IMR-90 (cell line): Measurements from ENCODE around the gene FMN2. TPM values are rescaled to one million over a fixed set of nuclear protein-coding genes. Genes with fewer than 3 reads are reported as not detected.

ENCODE experiments used
- ATAC-seq: fragments of 200-7000 bp; cut with Tn5 transposase; 2 replicates; pipeline ENCODE4 v1.9.1; 2020; ENCODE audit warnings: low read depth, mild to moderate bottlenecking, moderate library complexity
- BruUV-seq: library from RNA; stranded (reverse); fragments of 400-500 nt; replicated peaks from 2 replicates; lab custom pipeline; 2021; lab: Mats Ljungman, UMichigan
- CTCF ChIA-PET: fragments of 300-600 bp; formaldehyde crosslinking; extraction: SDS; loops from one replicate; lab custom pipeline; 2021; ENCODE audit warnings: antibody characterized with exemption; lab: Yijun Ruan, JAX
- POLR2A ChIA-PET: fragments of 300-600 bp; sonication (Branson Sonifier 250); formaldehyde crosslinking; loops from one replicate; lab custom pipeline; 2022; ENCODE audit warnings: antibody characterized with exemption; ENCODE audit not compliant: unreplicated experiment; lab: Charles Lee
- DNase-seq: peaks from one replicate; pipeline ENCODE4 v3.0.0; 2013
- H2AFZ ChIP-seq: replicated peaks from 2 replicates; pipeline ENCODE3; 2013; ENCODE audit warnings: low read length, mild to moderate bottlenecking; ENCODE audit not compliant: poor library complexity
- H2AK5ac ChIP-seq: 2 replicates; pipeline ENCODE4 v1.6.1; 2013; ENCODE audit warnings: low read depth, low read length, inconsistent platforms
- H2AK9ac ChIP-seq: replicated peaks from 2 replicates; pipeline ENCODE3; 2013; ENCODE audit warnings: mild to moderate bottlenecking, low read depth, low read length, moderate library complexity; ENCODE audit not compliant: poor library complexity
- H2BK120ac ChIP-seq: 2 replicates; pipeline ENCODE4 v1.6.1; 2013; ENCODE audit warnings: low read depth, low read length, inconsistent platforms
- H2BK15ac ChIP-seq: 3 replicates; pipeline ENCODE4 v1.6.1; 2013; ENCODE audit warnings: low read depth, low read length, inconsistent platforms
- H2BK20ac ChIP-seq: 2 replicates; pipeline ENCODE4 v1.6.1; 2013; ENCODE audit warnings: low read depth, mild to moderate bottlenecking, inconsistent platforms, low read length, moderate library complexity
- H2BK5ac ChIP-seq: 2 replicates; pipeline ENCODE4 v1.6.1; 2013; ENCODE audit warnings: mild to moderate bottlenecking, low read depth, low read length, inconsistent platforms; ENCODE audit not compliant: poor library complexity, severe bottlenecking
- H3K14ac ChIP-seq: replicated peaks from 2 replicates; pipeline ENCODE4 v1.6.1; 2013; ENCODE audit warnings: low read depth, low read length, inconsistent platforms
- H3K18ac ChIP-seq: 2 replicates; pipeline ENCODE4 v1.6.1; 2013; ENCODE audit warnings: low read depth, low read length, control low read depth
- H3K23ac ChIP-seq: 2 replicates; pipeline ENCODE4 v1.6.1; 2013; ENCODE audit warnings: low read depth, low read length, inconsistent platforms
- H3K27ac ChIP-seq: 2 replicates; pipeline ENCODE4 v1.5.1; 2013; ENCODE audit warnings: mild to moderate bottlenecking, control low read depth, low read length; ENCODE audit not compliant: insufficient read depth
- H3K27me3 ChIP-seq: 2 replicates; pipeline ENCODE4 v1.6.1; 2013; ENCODE audit warnings: low read length; ENCODE audit not compliant: control insufficient read depth, insufficient read depth
- H3K36me3 ChIP-seq: 2 replicates; pipeline ENCODE4 v1.6.1; 2013; ENCODE audit warnings: low read length, mixed read lengths; ENCODE audit not compliant: control insufficient read depth, insufficient read depth
- H3K4ac ChIP-seq: 2 replicates; pipeline ENCODE4 v1.6.1; 2013; ENCODE audit warnings: low read depth, low read length, inconsistent platforms
- H3K4me1 ChIP-seq: 2 replicates; pipeline ENCODE4 v1.6.1; 2013; ENCODE audit warnings: low read length, mixed read lengths; ENCODE audit not compliant: control insufficient read depth, insufficient read depth
- H3K4me2 ChIP-seq: 2 replicates; pipeline ENCODE4 v1.6.1; 2013; ENCODE audit warnings: low read depth, mild to moderate bottlenecking, control low read depth, low read length, moderate library complexity
- H3K4me3 ChIP-seq: 2 replicates; pipeline ENCODE4 v1.5.1; 2013; ENCODE audit warnings: low read depth, mild to moderate bottlenecking, control low read depth, low read length, moderate library complexity; ENCODE audit not compliant: insufficient read depth
- H3K56ac ChIP-seq: 2 replicates; pipeline ENCODE4 v1.6.1; 2013; ENCODE audit warnings: low read length, inconsistent platforms; ENCODE audit not compliant: insufficient read depth; ENCODE audit errors: extremely low read depth
- H3K79me1 ChIP-seq, 2 experiments: 2 replicates each; pipeline ENCODE4 v1.6.1; 2013; ENCODE audit warnings: low read length in 2 of 2, inconsistent platforms in 1 of 2, low read depth in 1 of 2
- H3K9ac ChIP-seq: 2 replicates; pipeline ENCODE4 v1.6.1; 2013; ENCODE audit warnings: low read depth, low read length, control low read depth
- H3K9me1 ChIP-seq: 2 replicates; pipeline ENCODE4 v1.6.1; 2013; ENCODE audit warnings: low read length, inconsistent platforms; ENCODE audit not compliant: insufficient read depth
- H3K9me3 ChIP-seq: 2 replicates; pipeline ENCODE4 v1.6.1; 2013; ENCODE audit warnings: low read length; ENCODE audit not compliant: control insufficient read depth, insufficient read depth
- H4K20me1 ChIP-seq: 2 replicates; pipeline ENCODE4 v1.6.1; 2013; ENCODE audit warnings: low read length, inconsistent platforms; ENCODE audit not compliant: insufficient read depth
- H4K5ac ChIP-seq: 2 replicates; pipeline ENCODE4 v1.6.1; 2013; ENCODE audit warnings: mild to moderate bottlenecking, low read depth, low read length, control low read depth
- H4K8ac ChIP-seq, 2 experiments: 2 replicates each; pipeline ENCODE4 v1.6.1; 2013; ENCODE audit warnings: low read depth in 2 of 2, low read length in 2 of 2, control low read depth in 1 of 2, inconsistent platforms in 1 of 2
- H4K91ac ChIP-seq: 2 replicates; pipeline ENCODE4 v1.6.1; 2013; ENCODE audit warnings: low read depth, low read length, inconsistent platforms; ENCODE audit not compliant: insufficient read depth
- BHLHE40 ChIP-seq: fragments of 150-350 bp; IDR thresholded peaks from 2 replicates; pipeline ENCODE4 v1.6.1; 2016; ENCODE audit warnings: mild to moderate bottlenecking, low read depth, low read length
- CEBPB ChIP-seq: IDR thresholded peaks from 2 replicates; pipeline ENCODE4 v1.6.1; 2012; ENCODE audit warnings: low read depth, low read length, improper control_type of control experiment
- FOS ChIP-seq: fragments of 150-350 bp; IDR thresholded peaks from 2 replicates; pipeline ENCODE4 v1.6.1; 2016; ENCODE audit warnings: low read depth, low read length
- POLR2A ChIP-seq: IDR thresholded peaks from 2 replicates; pipeline ENCODE4 v1.6.1; 2012; ENCODE audit warnings: mild to moderate bottlenecking, low read depth, low read length
- RAD21 ChIP-seq: IDR thresholded peaks from 2 replicates; pipeline ENCODE4 v1.6.1; 2012; ENCODE audit warnings: low read length, improper control_type of control experiment
- RCOR1 ChIP-seq: IDR thresholded peaks from 2 replicates; pipeline ENCODE4 v1.6.1; 2012; ENCODE audit warnings: mild to moderate bottlenecking, low read length, improper control_type of control experiment; ENCODE audit not compliant: insufficient replicate concordance
- SMC3 ChIP-seq: fragments of 150-350 bp; IDR thresholded peaks from 2 replicates; pipeline ENCODE4 v1.6.1; 2016; ENCODE audit warnings: low read depth, mild to moderate bottlenecking, antibody characterized with exemption, low read length, moderate library complexity
- USF2 ChIP-seq: fragments of 150-350 bp; IDR thresholded peaks from 2 replicates; pipeline ENCODE4 v1.6.1; 2017; ENCODE audit warnings: mild to moderate bottlenecking, antibody characterized with exemption, low read length, low read depth
- WGBS, 2 experiments: methylation state at CpG; one replicate each; pipeline versions ENCODE4 v1.1.5 to v1.1.7; 2013; ENCODE audit warnings: missing lambda C conversion rate in 2 of 2; ENCODE audit not compliant: insufficient read length in 1 of 2; ENCODE audit errors: extremely low coverage in 2 of 2; 5-methylcytosine and 5-hydroxymethylcytosine counted together
- dilution Hi-C: fragments of 300-500 bp; cut with HindIII; formaldehyde crosslinking; loops from one replicate; pipeline ENCODE4 v1.14.3; 2018; ENCODE audit warnings: low sequenced_read_pairs; ENCODE audit not compliant: unreplicated experiment
- in situ Hi-C: fragments of 300-500 bp; cut with MboI; formaldehyde crosslinking; loops from 3 replicates; pipeline ENCODE4 v1.14.3; 2019; ENCODE audit warnings: low sequenced_read_pairs, inconsistent platforms, mixed read lengths
- intact Hi-C: fragments of 100-400 bp; cut with micrococcal nuclease; formaldehyde crosslinking; loops from 2 replicates; pipeline ENCODE4 v1.10.0; 2022
- polyA plus RNA-seq, 3 experiments: library from polyadenylated mRNA; depleted of rRNA; stranded (reverse); fragments of >200 nt; gene quantifications; 2 replicates each; pipeline ENCODE4 v1.2.3, GENCODE V29; 2012; ENCODE audit warnings: low replicate concordance in 1 of 3
- total RNA-seq: library from RNA; depleted of rRNA; stranded (reverse); fragments of >200 nt; gene quantifications from 2 replicates; pipeline ENCODE4 v1.2.3, GENCODE V29; 2012
- TF ChIP-seq, protein P1 (sequence below): conservative IDR thresholded peaks from 2 replicates; pipeline ENCODE4 v1.5.1; 2012; ENCODE audit warnings: mild to moderate bottlenecking, low read depth, low read length, improper control_type of control experiment

Gene FMN2
- total and polyA plus RNA-seq, 2 of the 4 experiments (the other 2 are of a cell fraction) = 29.0 to 35.8 TPM

DNA sequence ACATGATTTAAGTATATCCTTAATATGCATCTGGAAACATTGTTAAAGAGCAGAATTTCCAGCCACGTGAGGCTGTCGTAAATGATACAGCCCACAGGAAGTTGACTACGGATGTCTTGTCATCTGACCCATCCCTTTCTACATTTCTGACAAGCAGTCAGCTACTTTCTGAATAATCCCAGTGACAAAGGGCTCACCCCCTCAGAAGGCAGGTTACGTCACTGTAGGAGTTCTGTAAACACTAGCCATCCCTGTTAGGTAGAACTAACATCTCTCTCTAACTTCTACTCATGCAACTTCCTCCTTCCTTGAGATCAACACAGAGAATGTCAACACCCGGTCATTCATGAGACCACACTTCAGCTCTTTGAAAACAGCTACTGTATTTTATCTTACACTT lies 261.1 kb downstream of the FMN2 start:
- peak overlapping the region; percentile 2; the same call in 1 of the 3 replicates for H2BK15ac ChIP-seq
- no peak overlapping the region for H3K9ac ChIP-seq
- intact Hi-C loops = loop anchor here (5.0 kb wide), 3 partner anchors 40 to 160 kb away; no protein-coding TSS in a partner anchor
- no peaks in the 10 kb centered on the region for H3K36me3 ChIP-seq
- no peak overlapping the region for H2AFZ ChIP-seq
- DNase-seq (peak; percentile 95), ATAC-seq (peak; percentile 39; the same call in 1 of the 2 replicates)
- ChIA-PET POLR2A (no interaction called here), CTCF (no interaction called here)
- 11% methylated on average over 1 of the region's 5 CpGs; no CpG with 5 or more reads in 1 of the 2 experiments for WGBS, 2 experiments
- peaks cover 17% of the 10 kb centered on the region for H3K4me1 ChIP-seq
- no peak overlapping the region for H3K4me3 ChIP-seq
- H2BK5ac ChIP-seq = peak overlapping the region; percentile 89
- dilution Hi-C loops = no loop called here
- TF ChIP-seq POLR2A (no peak), FOS (peak; percentile 58), CEBPB (peak; percentile 69), SMC3 (no peak), BHLHE40 (peak; percentile 86), USF2 (peak; percentile 86), RAD21 (no peak), RCOR1 (no peak)
- TF ChIP-seq, protein P1, sequence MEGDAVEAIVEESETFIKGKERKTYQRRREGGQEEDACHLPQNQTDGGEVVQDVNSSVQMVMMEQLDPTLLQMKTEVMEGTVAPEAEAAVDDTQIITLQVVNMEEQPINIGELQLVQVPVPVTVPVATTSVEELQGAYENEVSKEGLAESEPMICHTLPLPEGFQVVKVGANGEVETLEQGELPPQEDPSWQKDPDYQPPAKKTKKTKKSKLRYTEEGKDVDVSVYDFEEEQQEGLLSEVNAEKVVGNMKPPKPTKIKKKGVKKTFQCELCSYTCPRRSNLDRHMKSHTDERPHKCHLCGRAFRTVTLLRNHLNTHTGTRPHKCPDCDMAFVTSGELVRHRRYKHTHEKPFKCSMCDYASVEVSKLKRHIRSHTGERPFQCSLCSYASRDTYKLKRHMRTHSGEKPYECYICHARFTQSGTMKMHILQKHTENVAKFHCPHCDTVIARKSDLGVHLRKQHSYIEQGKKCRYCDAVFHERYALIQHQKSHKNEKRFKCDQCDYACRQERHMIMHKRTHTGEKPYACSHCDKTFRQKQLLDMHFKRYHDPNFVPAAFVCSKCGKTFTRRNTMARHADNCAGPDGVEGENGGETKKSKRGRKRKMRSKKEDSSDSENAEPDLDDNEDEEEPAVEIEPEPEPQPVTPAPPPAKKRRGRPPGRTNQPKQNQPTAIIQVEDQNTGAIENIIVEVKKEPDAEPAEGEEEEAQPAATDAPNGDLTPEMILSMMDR = no peak
- peak overlapping the region; percentile 30 for H3K56ac ChIP-seq
- peaks cover 9% of the 10 kb centered on the region for H3K9me1 ChIP-seq
- H4K8ac ChIP-seq = peak overlapping the region; percentile 34 to 84; a peak in 3 of 4 replicates
- H2BK20ac ChIP-seq = peak overlapping the region; percentile 89
- peak overlapping the region; percentile 95 for H3K18ac ChIP-seq
- H3K4ac ChIP-seq = peak overlapping the region; percentile 91
- H4K20me1 ChIP-seq = no peaks in the 10 kb centered on the region
- no TSS peak for BruUV-seq
- H3K27ac ChIP-seq = no peak overlapping the region
- H3K4me2 ChIP-seq = peak overlapping the region; percentile 16; the same call in 1 of the 2 replicates
- H2AK5ac ChIP-seq = peak overlapping the region; percentile 95; the same call in 1 of the 2 replicates
- peak overlapping the region; percentile 99 for H2BK120ac ChIP-seq
- H3K23ac ChIP-seq = peak overlapping the region; percentile 32; the same call in 1 of the 2 replicates
- peaks cover 20 to 46% of the 10 kb centered on the region in 2 experiments; a peak in 3 of 4 replicates for H3K79me1 ChIP-seq
- peak overlapping the region; percentile 20 for H2AK9ac ChIP-seq
- no peaks in the 10 kb centered on the region for H3K27me3 ChIP-seq
- in situ Hi-C loops = no loop called here
- peak overlapping the region; percentile 56 for H3K14ac ChIP-seq
- H4K5ac ChIP-seq = peak overlapping the region; percentile 11; the same call in 1 of the 2 replicates
- no peaks in the 10 kb centered on the region for H3K9me3 ChIP-seq
- H4K91ac ChIP-seq = peak overlapping the region; percentile 94
